Neural crest cell (in vitro differentiated cells): Measurements from ENCODE around the gene ATF3. TPM values are rescaled to one million over a fixed set of nuclear protein-coding genes. Genes with fewer than 3 reads are reported as not detected.

ENCODE experiments used
- DNase-seq: peaks from one replicate; pipeline ENCODE4 v3.0.0; 2021; ENCODE audit warnings: low read depth, mixed read lengths, low spot score
- H3K27ac Mint-ChIP-seq: one replicate; pipeline ENCODE4 v1.8.0; 2021; ENCODE audit warnings: mild to moderate bottlenecking, mixed read lengths; ENCODE audit not compliant: unreplicated experiment
- H3K27me3 Mint-ChIP-seq: 2 replicates; pipeline ENCODE4 v1.8.0; 2021; ENCODE audit warnings: low read depth, mild to moderate bottlenecking, mixed read lengths
- H3K36me3 Mint-ChIP-seq: 2 replicates; pipeline ENCODE4 v1.8.0; 2021; ENCODE audit warnings: low read depth, mild to moderate bottlenecking, mixed read lengths
- H3K4me1 Mint-ChIP-seq: 2 replicates; pipeline ENCODE4 v1.8.0; 2021; ENCODE audit warnings: mixed read lengths
- H3K4me3 Mint-ChIP-seq: one replicate; pipeline ENCODE4 v1.8.0; 2021; ENCODE audit warnings: mild to moderate bottlenecking, mixed read lengths
- H3K9me3 Mint-ChIP-seq: 2 replicates; pipeline ENCODE4 v1.8.0; 2021; ENCODE audit warnings: mixed read lengths
- CTCF ChIP-seq: fragments of 200-600 bp; sonication (generic); conservative IDR thresholded peaks from 2 replicates; pipeline ENCODE4 v1.5.0; 2021; ENCODE audit warnings: antibody characterized with exemption, mild to moderate bottlenecking
- long read RNA-seq: library from polyadenylated mRNA; unstranded; transcript quantifications from one replicate; pipeline ENCODE4 v2.0.0, GENCODE V29; 2020
- total RNA-seq: library from RNA; stranded (reverse); gene quantifications from 2 replicates; pipeline ENCODE4 v1.2.1, GENCODE V29; 2021

ATF3 gene
- total RNA-seq = 10.3 and 12.3 TPM in 2 replicates
- long read RNA-seq, transcript ATF3-202 (4 exons, 2,033 nt) = major isoform, 5 of 5 reads
- long read RNA-seq, partial matches to known transcripts = 0 of 5 reads
- long read RNA-seq, other reads (novel, unspliced or antisense) = 0 of 5 reads

GRCh38 chr1:212608392-212608958 is at the start of gene ATF3:
TSS of gene ATF3 (plus strand) at chr1:212608761. CDS start at chr1:212615022, 6,261 bp downstream.
- Mint-ChIP-seq H3K9me3 (no peaks in the 10 kb centered on the region), H3K27me3 (peaks cover 68% of the 10 kb centered on the region), H3K4me3 (peak within 1 kb of the TSS; percentile 99), H3K4me1 (peaks cover 45% of the 10 kb centered on the region), H3K36me3 (no peaks in the 10 kb centered on the region), H3K27ac (peak within 1 kb of the TSS; percentile 92)
- peak; percentile 95 for DNase-seq
- TF ChIP-seq CTCF = no peak

- Mint-ChIP-seq H3K27me3 (peaks cover 7% of the 10 kb centered on the region), H3K36me3 (no peaks in the 10 kb centered on the region), H3K4me3 (peak overlapping the region; percentile 75), H3K4me1 (peaks cover 13% of the 10 kb centered on the region), H3K27ac (no peak overlapping the region), H3K9me3 (peaks cover 3% of the 10 kb centered on the region)
- no peak for DNase-seq
- TF ChIP-seq CTCF = no peak
Observed at GRCh38 chr1:212559929-212560328, 48.6 kb upstream of the ATF3 start.

GRCh38 chr1:212560933-212561460 is 47.6 kb upstream of the ATF3 start:
- peaks cover 13% of the 10 kb centered on the region for H3K4me1 Mint-ChIP-seq
- DNase-seq = no peak
- H3K4me3 Mint-ChIP-seq = peak overlapping the region; percentile 36
- no peak overlapping the region for H3K27ac Mint-ChIP-seq
- no peak for TF ChIP-seq CTCF
- peaks cover 7% of the 10 kb centered on the region for H3K27me3 Mint-ChIP-seq
- H3K9me3 Mint-ChIP-seq = peaks cover 3% of the 10 kb centered on the region
- H3K36me3 Mint-ChIP-seq = no peaks in the 10 kb centered on the region

GRCh38 chr1:212561501-212561931 is 47.0 kb upstream of the ATF3 start:
- TF ChIP-seq CTCF = no peak
- Mint-ChIP-seq H3K4me3 (peak overlapping the region; percentile 31), H3K27ac (no peak overlapping the region), H3K9me3 (peaks cover 3% of the 10 kb centered on the region), H3K27me3 (peaks cover 7% of the 10 kb centered on the region), H3K36me3 (no peaks in the 10 kb centered on the region), H3K4me1 (peaks cover 18% of the 10 kb centered on the region)
- DNase-seq = no peak

- peaks cover 4% of the 10 kb centered on the region for H3K27me3 Mint-ChIP-seq
- peaks cover 26% of the 10 kb centered on the region for H3K4me1 Mint-ChIP-seq
- peaks cover 3% of the 10 kb centered on the region for H3K9me3 Mint-ChIP-seq
- peak overlapping the region; percentile 11 for H3K4me3 Mint-ChIP-seq
- TF ChIP-seq CTCF = no peak
- no peak overlapping the region for H3K27ac Mint-ChIP-seq
- H3K36me3 Mint-ChIP-seq = no peaks in the 10 kb centered on the region
- DNase-seq = no peak
Observed at GRCh38 chr1:212562771-212563170, 45.8 kb upstream of the ATF3 start.
